GM19438 (cell line): ENCODE data around the gene POMT2.

Experiments
- ATAC-seq: cut with Tn5 transposase; IDR thresholded peaks from one replicate; pipeline ENCODE4 v1.9.1; 2021; ENCODE audit warnings: low read depth; ENCODE audit not compliant: unreplicated experiment

Gene POMT2

GRCh38 chr14:77248666-77249065 is 72.0 kb downstream of the POMT2 start:
- ATAC-seq: no peak

- ATAC-seq: no peak
These were observed 73.9 kb downstream of the POMT2 start for GRCh38 chr14:77246784-77247183.

- ATAC-seq: no peak
These were observed 74.9 kb downstream of the POMT2 start for GRCh38 chr14:77245820-77246219.

- ATAC-seq: no peak
These were observed 76.8 kb downstream of the POMT2 start for GRCh38 chr14:77243853-77244252.

GRCh38 chr14:77242752-77243151 is 77.9 kb downstream of the POMT2 start:
- no peak for ATAC-seq

DNA sequence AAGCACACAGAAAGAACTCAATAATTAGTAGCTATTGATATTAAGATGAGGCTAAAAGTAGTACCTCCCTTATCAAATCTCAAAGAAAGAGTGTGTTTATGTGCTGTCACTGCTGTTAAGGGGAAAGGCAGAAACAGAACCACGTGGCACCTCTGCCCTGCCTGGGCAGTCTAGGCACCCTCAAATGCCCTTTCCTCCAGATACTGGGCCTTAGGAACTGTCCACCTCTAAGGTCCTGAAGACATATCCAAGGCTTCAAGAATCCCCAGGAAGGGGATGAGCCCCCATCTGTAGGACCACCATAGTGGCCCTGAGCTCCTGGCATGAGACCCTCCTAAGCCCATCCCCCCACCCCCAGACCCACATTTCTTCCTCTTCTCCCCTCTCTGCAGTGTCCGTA is 78.7 kb downstream of the POMT2 start:
- ATAC-seq: no peak

GRCh38 chr14:77240336-77240915 is 80.3 kb downstream of the POMT2 start:
- ATAC-seq: no peak

- ATAC-seq: no peak
These were observed 81.3 kb downstream of the POMT2 start for GRCh38 chr14:77239412-77239811.

GRCh38 chr14:77238996-77239395 is 81.7 kb downstream of the POMT2 start:
- no peak for ATAC-seq

DNA sequence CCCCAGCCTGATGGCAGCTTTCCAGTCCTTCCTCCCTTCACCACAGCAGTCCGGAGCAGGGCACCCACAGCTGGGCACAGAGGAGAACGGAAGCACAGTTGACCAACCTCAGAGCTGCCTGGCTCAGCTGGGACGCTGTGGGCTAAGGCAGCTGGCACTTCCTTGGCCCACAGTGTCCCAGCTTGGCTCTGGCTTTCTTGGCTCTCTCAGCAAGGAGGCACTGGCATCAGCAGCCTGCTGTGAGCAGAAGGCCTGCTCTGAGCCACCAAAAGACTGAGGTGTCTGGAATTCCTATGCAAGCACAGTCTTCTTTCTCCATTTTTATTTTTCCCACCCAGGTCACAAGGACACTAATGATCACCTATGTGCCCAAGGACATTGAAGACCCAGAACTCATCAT is 82.3 kb downstream of the POMT2 start:
- ATAC-seq: no peak

- ATAC-seq: no peak
These were observed 83.9 kb downstream of the POMT2 start for GRCh38 chr14:77236814-77237213.

GRCh38 chr14:77231721-77232120 is 89.0 kb downstream of the POMT2 start:
- no peak for ATAC-seq

DNA sequence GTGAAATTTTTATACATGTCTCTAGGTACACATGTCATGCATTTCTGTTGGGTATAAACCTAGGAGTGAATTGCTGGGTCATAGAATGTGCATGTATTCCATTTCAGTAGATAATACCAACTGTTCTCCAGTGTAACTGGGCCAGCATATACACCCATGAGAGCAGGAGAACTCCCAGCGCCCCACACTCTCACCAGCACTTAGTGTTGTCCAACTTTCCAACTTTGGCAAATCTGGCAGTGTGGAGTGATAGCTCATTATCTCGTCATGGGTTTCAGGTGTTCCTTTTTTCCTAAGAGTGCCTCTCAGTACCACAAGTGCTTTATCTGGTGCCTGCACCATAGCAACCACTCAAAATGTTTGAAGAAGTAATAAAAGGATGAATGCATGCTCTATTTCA is 89.8 kb downstream of the POMT2 start:
- ATAC-seq: no peak

DNA sequence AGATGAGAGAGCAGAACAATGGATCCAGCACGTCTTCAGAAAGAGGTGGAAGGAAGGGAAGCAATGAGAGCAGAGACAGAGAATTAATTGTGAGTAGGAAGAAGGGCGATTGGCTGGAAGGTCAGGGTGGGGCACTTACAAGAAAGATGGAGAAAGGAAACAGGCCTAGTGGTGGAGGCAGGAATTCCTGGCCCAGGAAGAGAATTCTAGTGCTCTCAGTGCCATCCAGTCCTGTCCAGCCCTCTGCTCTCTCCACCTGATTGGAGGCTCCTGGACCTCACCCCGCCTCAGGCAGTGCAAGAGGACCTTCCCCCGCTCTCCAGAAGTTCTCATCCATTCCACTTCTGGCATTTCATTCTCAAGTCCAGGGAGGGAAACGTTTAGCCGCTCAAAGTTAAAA is 92.6 kb downstream of the POMT2 start:
- ATAC-seq: no peak

DNA sequence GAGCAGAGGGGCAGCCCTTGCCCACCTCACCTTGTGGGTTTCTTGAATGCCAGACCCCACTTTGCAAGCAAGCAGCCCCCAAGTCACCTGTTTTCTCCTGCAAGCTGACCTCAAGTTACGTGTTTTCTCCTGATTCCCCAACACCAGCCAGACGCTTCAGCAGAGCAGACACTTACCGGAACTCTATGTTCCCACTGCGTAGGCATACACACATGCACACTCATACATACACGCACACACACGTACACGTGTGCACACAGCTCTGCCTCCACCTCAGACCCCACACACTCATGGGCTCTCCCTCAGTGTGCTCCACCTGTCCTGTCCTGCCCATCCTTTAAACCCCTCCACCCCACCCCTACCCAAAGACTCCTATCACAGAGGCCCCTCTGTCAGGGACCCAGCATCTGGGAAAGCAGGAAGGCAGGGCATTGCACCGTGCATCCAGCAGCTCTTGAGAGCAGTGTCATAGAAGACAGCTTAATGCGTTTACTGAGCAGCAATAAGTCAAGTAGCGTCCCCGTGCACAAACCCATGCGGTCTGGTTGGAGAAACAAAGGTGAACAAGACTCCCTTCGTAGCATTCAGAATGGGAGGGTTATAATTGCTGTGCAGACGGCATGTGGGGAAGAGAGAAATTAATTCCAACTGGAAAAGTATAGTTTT is 94.7 kb downstream of the POMT2 start:
- no peak for ATAC-seq

DNA sequence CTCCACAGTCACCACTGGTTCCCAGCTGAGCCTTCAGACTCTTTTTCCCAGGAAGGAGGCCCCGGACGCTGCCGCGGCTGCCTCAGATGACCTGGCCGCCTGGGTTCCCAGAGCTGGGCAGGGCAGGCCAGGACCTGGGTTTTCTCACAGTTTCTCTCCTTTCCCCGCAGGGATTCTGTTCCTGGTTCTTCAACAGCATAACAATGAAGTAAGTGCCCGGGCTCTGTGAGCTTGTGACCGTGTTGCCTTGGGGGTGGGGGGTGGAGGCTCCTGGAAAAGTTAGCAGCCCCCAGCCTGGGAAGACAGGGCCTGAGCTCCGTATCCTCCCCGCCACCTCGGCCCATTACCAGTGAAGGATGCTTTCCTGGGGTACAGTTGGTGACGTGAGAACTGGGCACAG is 95.4 kb downstream of the POMT2 start:
- ATAC-seq: no peak
